Stimulated activated CD4-positive, alpha-beta T cell treated with anti-CD3 and anti-CD28 coated beads, Interleukin-15, amount 100 ng/mL, for 24 hours (primary cell): ENCODE data around the gene KRTAP4-12.
"Not testable (repeated sequence)": the region's sequence is repeated elsewhere in the genome, so short reads cannot be mapped to it uniquely, and the experiment has no call there.

Experiments used
- DNase-seq: peaks from one replicate; pipeline ENCODE4 v3.0.0-alpha.2; 2020

Gene KRTAP4-12

DNA sequence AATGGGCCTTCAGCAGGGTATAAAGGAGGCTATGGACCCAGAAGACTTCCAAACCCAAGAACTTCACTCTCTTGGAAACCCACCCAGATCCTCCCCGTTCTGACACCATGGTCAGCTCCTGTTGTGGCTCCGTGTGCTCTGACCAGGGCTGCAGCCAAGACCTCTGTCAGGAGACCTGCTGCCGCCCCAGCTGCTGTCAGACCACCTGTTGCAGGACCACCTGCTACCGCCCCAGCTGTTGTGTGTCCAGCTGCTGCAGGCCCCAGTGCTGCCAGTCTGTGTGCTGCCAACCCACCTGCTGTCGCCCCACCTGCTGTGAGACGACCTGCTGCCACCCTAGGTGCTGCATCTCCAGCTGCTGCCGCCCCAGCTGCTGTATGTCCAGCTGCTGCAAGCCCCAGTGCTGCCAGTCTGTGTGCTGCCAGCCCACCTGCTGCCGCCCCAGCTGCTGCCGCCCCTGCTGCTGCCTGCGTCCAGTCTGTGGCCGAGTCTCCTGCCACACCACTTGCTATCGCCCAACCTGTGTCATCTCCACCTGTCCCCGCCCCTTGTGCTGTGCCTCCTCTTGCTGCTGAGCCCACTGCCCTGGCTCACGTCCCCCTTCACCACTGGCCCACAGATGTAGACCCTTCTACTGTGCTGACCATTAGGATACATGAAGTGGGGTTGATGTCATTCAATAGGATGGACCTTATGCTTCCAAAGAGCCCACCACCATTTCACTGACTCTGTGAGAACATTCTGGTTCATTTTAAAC, 39.7 kb downstream of the KRTAP4-12 start, which contains the start of gene KRTAP4-7:
KRTAP4-7 (plus strand) TSS at position 51 of the 757 bp plus-strand sequence; CDS start at position 108, 57 bp downstream.
- not testable (repeated sequence) for DNase-seq

DNA sequence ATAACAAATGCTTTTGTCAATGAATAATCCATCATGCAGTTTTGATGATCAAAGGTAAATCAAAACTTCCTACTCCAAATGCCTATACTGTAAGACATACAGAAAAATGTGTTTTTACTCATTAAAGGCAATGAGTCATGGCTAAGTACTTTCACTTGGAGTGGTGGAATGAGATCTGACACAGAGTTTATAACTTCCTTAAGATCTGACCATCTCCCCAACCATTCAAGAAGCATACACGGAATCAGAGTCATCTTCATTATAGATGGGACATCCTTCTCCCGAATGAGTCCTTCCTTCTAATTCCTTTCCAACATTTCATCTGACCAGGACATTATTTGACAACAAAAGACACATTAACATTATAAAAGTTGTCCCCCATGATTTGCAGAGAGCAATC, 40.6 kb downstream of the KRTAP4-12 start:
- DNase-seq, result not testable (repeated sequence)

DNA sequence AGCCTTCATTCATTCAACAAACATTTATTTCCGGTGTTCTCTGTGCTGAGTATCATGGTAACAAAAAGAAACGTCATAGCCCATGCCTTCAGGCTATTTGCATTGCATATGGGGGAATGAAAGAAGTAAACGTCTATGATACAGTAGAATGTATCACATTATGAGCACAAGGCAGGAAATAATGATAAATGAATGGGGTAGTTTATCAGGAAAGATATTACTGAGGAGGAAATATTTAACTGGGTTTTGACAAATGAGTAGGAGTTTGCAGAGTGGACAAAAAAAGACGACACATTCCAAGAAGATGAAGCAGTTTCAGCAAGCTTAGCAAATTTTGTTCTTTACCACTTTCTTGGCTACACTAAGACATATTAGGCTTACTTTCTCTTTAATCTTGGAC, 41.4 kb downstream of the KRTAP4-12 start:
- no peak for DNase-seq

DNA sequence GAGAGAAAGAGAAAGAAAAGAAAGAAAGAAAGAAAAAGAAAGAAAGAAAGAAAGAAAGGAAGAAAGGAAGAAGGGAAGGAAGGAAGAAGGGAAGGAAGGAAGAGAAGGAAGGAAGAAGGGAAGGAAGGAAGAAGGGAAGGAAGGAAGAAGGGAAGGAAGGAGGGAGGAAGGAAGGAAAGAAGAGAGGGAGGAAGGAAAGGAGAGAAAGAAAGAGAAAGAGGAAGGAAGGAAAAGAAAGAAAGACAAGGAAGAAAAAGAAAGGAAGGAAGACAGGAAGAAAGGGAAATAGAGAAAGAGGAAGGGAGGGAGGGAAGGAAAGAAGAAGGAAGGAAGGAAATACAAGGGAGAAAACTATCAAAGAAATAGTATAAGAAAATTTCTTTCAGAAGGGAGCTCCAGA, 47.2 kb downstream of the KRTAP4-12 start:
- DNase-seq, result no peak

DNA sequence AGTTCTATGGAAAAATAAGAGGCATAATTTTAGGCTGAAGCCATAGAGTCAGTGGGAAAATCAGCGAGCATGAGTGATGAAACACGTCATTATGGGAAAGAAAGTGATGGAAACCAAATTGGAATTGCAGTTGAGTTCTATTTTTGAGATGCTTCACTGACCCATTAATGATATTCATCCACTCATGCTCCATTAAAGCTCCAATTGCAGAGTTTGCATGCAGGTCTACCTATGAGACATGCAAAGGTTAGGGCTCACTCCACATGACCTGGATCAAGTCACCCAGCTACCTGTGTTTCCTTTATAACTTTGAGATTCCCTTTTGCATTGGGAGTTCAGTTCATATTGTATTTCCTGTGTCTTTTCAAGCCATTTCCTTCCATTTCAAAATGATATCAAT, 50.3 kb downstream of the KRTAP4-12 start:
- no peak for DNase-seq
